HAP-1 (cell line): ENCODE measurements around the gene SSRP1.

Experiments
- DNase-seq, 2 experiments: peaks; one replicate each; pipeline ENCODE4 v3.0.0-alpha.2; 2016 to 2020; ENCODE audit warnings: low spot score in 2 of 2
- H3K27me3 ChIP-seq: fragments of 250-450 bp; sonication (Bioruptor Pico); 2 replicates; pipeline ENCODE4 v1.5.1; 2020; ENCODE audit warnings: low read depth, mild to moderate bottlenecking, moderate library complexity
- H3K36me3 ChIP-seq: fragments of 250-450 bp; sonication (Bioruptor Pico); replicated peaks from 2 replicates; pipeline ENCODE4 v1.5.1; 2020; ENCODE audit warnings: mild to moderate bottlenecking
- H3K4me1 ChIP-seq: fragments of 250-450 bp; sonication (Bioruptor Pico); 2 replicates; pipeline ENCODE4 v1.5.1; 2020; ENCODE audit warnings: mild to moderate bottlenecking
- H3K4me3 ChIP-seq: fragments of 250-450 bp; sonication (Bioruptor Pico); 2 replicates; pipeline ENCODE4 v1.5.1; 2020; ENCODE audit warnings: mild to moderate bottlenecking, moderate library complexity
- H3K9me3 ChIP-seq: fragments of 250-450 bp; sonication (Bioruptor Pico); 2 replicates; pipeline ENCODE4 v1.5.1; 2020; ENCODE audit warnings: mild to moderate bottlenecking, moderate library complexity
- in situ Hi-C: fragments of 300-500 bp; cut with MboI; formaldehyde crosslinking; loops from 3 replicates; pipeline ENCODE4 v1.14.3; 2020; ENCODE audit warnings: low sequenced_read_pairs, inconsistent platforms, mixed read lengths

SSRP1 gene

GRCh38 chr11:57324154-57324885, 11.4 kb downstream of the SSRP1 start:
- H3K27me3 ChIP-seq: no peaks in the 10 kb centered on the region
- H3K36me3 ChIP-seq: peaks cover 60% of the 10 kb centered on the region
- H3K4me3 ChIP-seq: peak overlapping the region; percentile 68
- H3K4me1 ChIP-seq: peaks cover 35% of the 10 kb centered on the region
- no peaks in the 10 kb centered on the region for H3K9me3 ChIP-seq
- DNase-seq: peak; percentile 32 to 77
- in situ Hi-C loops: no loop called here

- H3K36me3 ChIP-seq: peaks cover 57% of the 10 kb centered on the region
- H3K9me3 ChIP-seq: no peaks in the 10 kb centered on the region
- H3K27me3 ChIP-seq: no peaks in the 10 kb centered on the region
- peaks cover 35% of the 10 kb centered on the region for H3K4me1 ChIP-seq
- in situ Hi-C loops: no loop called here
- DNase-seq: no peak
- H3K4me3 ChIP-seq: peak overlapping the region; percentile 68
These were observed 11.9 kb downstream of the SSRP1 start for GRCh38 chr11:57323855-57324153.

- no peaks in the 10 kb centered on the region for H3K9me3 ChIP-seq
- peaks cover 35% of the 10 kb centered on the region for H3K4me1 ChIP-seq
- in situ Hi-C loops: no loop called here
- peak in 1 of 2 experiments; percentile 24 for DNase-seq
- H3K4me3 ChIP-seq: peak overlapping the region; percentile 68
- peaks cover 57% of the 10 kb centered on the region for H3K36me3 ChIP-seq
- H3K27me3 ChIP-seq: no peaks in the 10 kb centered on the region
These were observed 12.4 kb downstream of the SSRP1 start for GRCh38 chr11:57323167-57323854.

- peaks cover 57% of the 10 kb centered on the region for H3K36me3 ChIP-seq
- H3K4me3 ChIP-seq: peak overlapping the region; percentile 4
- peak; percentile 78 to 88 for DNase-seq
These were observed 13.2 kb downstream of the SSRP1 start for GRCh38 chr11:57322256-57323166.

GRCh38 chr11:57321388-57322255, 14.1 kb downstream of the SSRP1 start:
- no peak for DNase-seq
- in situ Hi-C loops: no loop called here

More at GRCh38 chr11:57322256-57323166, 13.2 kb downstream of the SSRP1 start:
- in situ Hi-C loops: no loop called here
- H3K9me3 ChIP-seq: no peaks in the 10 kb centered on the region
- peaks cover 35% of the 10 kb centered on the region for H3K4me1 ChIP-seq
- no peaks in the 10 kb centered on the region for H3K27me3 ChIP-seq

DNA sequence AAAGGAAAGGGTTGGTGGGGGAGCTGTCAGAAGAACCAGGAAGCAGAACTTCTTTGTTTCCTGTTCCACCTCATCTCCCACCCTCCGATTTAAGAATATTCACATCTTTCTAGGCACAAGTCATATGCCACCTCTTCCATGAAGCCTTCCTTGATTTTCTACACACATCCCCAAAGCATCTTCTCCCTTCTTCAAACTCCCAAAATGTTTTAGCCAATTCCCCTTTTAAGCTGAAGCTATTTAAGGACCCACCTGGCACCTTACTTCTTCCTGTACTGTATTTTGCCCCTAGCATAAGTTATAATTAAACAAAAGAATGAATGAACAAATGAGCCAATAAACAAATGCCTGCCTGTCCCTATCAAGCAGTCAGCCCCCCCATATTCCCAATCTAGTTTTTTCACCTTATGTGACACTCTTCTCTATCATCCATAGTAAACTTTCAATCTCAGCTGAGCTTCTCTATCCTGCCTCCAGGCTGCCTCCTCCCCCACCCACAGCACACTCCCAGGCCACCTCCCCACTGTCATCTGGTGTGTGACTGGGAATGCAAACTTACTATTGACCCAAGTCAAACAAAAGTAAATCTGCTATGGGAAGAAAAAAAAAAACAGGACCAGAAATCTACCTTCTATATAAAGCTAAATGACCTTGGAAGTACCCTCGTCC, 14.8 kb downstream of the SSRP1 start:
- Histone ChIP-seq H3K9me3 (no peaks in the 10 kb centered on the region), H3K4me3 (no peak overlapping the region), H3K36me3 (peaks cover 57% of the 10 kb centered on the region), H3K27me3 (no peaks in the 10 kb centered on the region), H3K4me1 (peaks cover 32% of the 10 kb centered on the region)
- no peak for DNase-seq
- in situ Hi-C loops: no loop called here

More at GRCh38 chr11:57321388-57322255, 14.1 kb downstream of the SSRP1 start:
- Histone ChIP-seq H3K4me1 (peaks cover 35% of the 10 kb centered on the region), H3K27me3 (no peaks in the 10 kb centered on the region), H3K4me3 (no peak overlapping the region), H3K9me3 (no peaks in the 10 kb centered on the region), H3K36me3 (peaks cover 57% of the 10 kb centered on the region)

DNA sequence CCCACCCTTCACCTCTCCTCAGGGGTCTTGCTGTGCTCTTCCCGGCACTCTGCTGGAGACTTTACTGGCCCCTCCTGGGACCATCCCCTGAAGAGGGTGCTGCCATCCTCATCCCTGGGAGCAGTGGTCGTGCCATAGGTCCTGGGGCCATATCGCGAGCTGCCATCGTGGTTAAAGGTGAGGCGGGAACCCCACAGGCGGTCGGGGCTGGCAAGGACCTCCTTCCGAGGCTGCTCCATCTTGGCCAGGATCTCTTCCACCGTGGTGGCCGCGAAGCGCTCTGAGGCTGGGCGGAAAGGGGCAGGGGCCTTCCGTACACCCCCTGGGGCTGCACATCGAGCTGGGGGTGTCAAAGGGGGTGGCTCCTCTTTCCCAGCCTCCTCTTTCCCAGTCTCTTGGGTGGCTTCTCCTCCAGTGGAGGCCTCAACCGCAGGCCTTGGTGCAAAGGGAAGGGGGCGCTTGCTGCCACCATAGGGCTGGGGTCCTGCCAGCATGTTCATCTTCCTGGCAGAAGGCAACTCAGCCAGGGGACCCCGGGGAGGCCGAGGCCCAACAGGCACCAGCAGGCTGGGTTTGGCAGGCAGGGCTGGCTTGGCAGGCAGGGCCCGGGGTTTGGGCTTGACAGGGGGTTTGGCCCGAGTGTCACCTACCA, 15.5 kb downstream of the SSRP1 start:
- Histone ChIP-seq H3K4me1 (peaks cover 25% of the 10 kb centered on the region), H3K4me3 (no peak overlapping the region), H3K27me3 (no peaks in the 10 kb centered on the region), H3K36me3 (peaks cover 57% of the 10 kb centered on the region), H3K9me3 (no peaks in the 10 kb centered on the region)
- in situ Hi-C loops: no loop called here
- DNase-seq: no peak

DNA sequence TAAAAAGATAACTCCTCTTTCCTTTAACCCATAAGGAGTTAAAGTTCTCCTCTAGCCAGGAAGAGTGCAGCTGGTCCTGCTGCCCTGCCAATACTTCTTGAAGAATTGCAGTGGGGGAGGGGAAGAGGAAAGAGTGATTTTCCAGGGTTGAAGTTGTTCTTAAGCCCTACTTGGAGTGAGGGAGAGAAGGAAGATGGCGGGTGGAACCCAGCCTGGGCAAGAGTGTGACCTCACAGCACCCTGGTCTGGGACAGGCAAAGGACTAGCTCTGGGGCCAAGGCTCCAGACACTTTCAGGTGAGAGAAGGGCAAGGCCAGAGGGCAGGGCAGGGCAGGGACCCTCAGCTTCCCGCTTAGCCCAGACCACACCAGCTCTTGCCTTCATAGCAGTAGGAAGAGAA, 17.5 kb downstream of the SSRP1 start:
- no peak for DNase-seq
- no peak overlapping the region for H3K4me3 ChIP-seq

DNA sequence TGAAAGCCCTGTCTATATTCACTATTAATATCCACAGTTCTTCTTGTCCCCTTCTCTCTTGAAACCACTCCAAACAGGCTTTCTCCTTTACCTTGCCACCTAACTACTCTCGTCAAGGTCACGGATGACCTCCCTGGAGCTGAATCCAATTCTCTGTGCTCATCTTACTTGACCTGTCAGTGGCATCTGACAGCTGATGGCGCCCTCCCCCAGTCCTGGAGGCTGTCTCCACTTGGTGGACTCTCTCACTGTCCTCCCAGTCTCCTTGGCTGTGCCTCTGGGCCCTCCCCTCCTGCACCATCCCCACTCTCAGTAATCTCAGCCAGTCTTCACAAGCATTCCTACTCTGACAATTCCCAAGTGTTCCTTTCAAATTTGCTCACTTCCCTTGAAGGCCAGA, 19.7 kb downstream of the SSRP1 start:
- Histone ChIP-seq H3K36me3 (peaks cover 84% of the 10 kb centered on the region), H3K4me3 (no peak overlapping the region), H3K27me3 (no peaks in the 10 kb centered on the region), H3K9me3 (no peaks in the 10 kb centered on the region), H3K4me1 (peaks cover 6% of the 10 kb centered on the region; the same call in 1 of the 2 replicates)
- DNase-seq: no peak
- in situ Hi-C loops: no loop called here

More for the DNA sequence above, 17.5 kb downstream of the SSRP1 start:
- in situ Hi-C loops: no loop called here
- Histone ChIP-seq H3K4me1 (peaks cover 19% of the 10 kb centered on the region), H3K27me3 (no peaks in the 10 kb centered on the region), H3K36me3 (peaks cover 77% of the 10 kb centered on the region), H3K9me3 (no peaks in the 10 kb centered on the region)

- H3K9me3 ChIP-seq: no peaks in the 10 kb centered on the region
- peaks cover 8% of the 10 kb centered on the region; the same call in 1 of the 2 replicates for H3K4me1 ChIP-seq
- DNase-seq: no peak
- no peak overlapping the region for H3K4me3 ChIP-seq
- in situ Hi-C loops: no loop called here
- peaks cover 84% of the 10 kb centered on the region for H3K36me3 ChIP-seq
- H3K27me3 ChIP-seq: no peaks in the 10 kb centered on the region
These were observed 20.2 kb downstream of the SSRP1 start for GRCh38 chr11:57315491-57315890.

DNA sequence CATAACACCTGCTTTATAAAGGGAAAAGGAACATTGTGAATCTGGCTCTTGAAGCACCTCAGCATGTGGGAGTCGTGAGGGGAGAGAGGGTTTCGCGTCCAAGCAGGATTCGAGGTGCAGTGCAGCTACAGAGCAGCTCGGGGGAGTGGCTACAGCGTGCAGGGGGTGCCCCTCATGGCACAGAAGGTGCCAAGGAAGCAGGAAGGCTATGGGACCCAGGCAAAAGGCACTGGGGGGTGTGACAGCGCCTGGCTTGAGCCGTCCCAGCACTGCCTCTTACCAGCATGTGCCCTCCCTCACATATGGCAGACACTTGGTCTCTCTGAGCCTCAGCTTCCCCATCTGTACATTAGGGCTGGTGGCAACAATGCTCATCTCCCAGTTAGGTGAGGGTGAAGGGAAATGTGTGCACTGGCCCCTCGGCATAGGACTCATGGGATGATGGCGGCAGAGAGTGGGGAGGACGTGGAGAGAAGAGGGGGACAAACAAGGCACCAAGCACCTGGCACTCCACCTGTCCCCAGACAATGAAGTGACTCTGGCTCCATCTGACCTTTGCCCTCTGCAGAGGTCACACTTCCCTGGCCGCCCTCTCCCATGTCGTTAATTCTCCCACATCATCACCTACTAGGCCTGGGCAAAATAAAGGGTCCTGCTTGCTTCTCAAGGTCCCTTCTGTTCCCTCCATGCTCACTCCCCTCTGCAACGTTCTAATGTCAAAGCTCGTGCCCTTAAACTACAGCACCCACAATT, 21.3 kb downstream of the SSRP1 start:
- H3K36me3 ChIP-seq: peaks cover 87% of the 10 kb centered on the region
- DNase-seq: no peak
- peaks cover 8% of the 10 kb centered on the region; the same call in 1 of the 2 replicates for H3K4me1 ChIP-seq

DNA sequence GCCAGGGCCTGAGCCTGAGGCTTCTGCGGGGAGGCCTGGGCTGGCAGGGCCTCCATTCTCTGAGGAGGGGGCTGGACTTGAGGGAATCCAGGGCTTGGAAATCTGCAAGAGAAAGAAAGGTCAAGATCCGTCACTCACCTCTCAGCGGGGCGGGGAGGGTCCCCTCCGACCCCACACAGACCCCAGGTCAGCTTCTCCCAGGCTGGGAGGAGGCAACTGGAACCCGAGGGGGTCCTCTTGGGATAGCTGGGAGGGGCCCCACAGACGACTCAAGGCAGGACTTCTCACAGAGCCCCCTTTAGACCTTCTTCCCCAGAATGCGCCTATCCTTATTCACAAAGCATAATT, 21.9 kb downstream of the SSRP1 start:
- DNase-seq: no peak
- H3K27me3 ChIP-seq: no peaks in the 10 kb centered on the region
- peaks cover 8% of the 10 kb centered on the region; the same call in 1 of the 2 replicates for H3K4me1 ChIP-seq
- in situ Hi-C loops: no loop called here
- peaks cover 90% of the 10 kb centered on the region for H3K36me3 ChIP-seq
- H3K9me3 ChIP-seq: no peaks in the 10 kb centered on the region
- H3K4me3 ChIP-seq: no peak overlapping the region

More for the DNA sequence above, 21.3 kb downstream of the SSRP1 start:
- Histone ChIP-seq H3K9me3 (no peaks in the 10 kb centered on the region), H3K4me3 (no peak overlapping the region), H3K27me3 (no peaks in the 10 kb centered on the region)
- in situ Hi-C loops: no loop called here
